Left lobe of liver (tissue), 2 donors: ENCODE measurements around the gene SULF2. TPM values are rescaled to one million over a fixed set of nuclear protein-coding genes. Genes with fewer than 3 reads are reported as not detected.
"Not testable (repeated sequence)": the region's sequence is repeated elsewhere in the genome, so short reads cannot be mapped to it uniquely, and the experiment has no call there.

Experiments used
- ATAC-seq: fragments of 200-7000 bp; cut with Tn5 transposase; one replicate; pipeline ENCODE4 v1.9.1; 2020; ENCODE audit warnings: mild to moderate bottlenecking, moderate library complexity
- DNase-seq: peaks from one replicate; pipeline ENCODE4 v3.0.0-alpha.2; 2020; ENCODE audit warnings: low spot score
- total RNA-seq: library from RNA; stranded (reverse); gene quantifications from one replicate; pipeline ENCODE4 v1.2.1, GENCODE V29; 2021
- donor health status: DM: no; HTN: no; CAD: no; lungs with moderate emphysema.
- donor health status: DM: no; HTN: yes; CAD: no.

The SULF2 gene
- total RNA-seq, 1 donor from 2014 or later: 110 TPM

DNA sequence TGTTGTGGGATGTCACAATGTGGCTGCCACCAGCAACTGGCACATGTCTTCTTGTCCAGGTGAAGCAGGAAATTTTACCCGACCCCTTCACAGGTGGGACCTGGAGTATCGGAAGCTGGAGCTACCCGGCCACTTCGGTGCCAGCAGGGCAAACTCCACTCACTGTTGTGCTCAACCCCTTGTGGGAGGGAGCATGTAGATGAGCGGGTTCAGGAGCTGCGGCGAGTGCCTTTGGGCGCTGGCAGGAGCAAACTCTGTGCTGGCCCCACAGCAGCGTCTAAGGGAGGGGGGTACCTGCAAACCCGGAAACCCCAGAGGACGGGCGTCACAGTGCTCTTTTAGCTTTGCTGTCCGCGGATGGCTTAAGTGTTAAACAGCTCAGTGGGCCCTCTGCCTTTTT is 20.7 kb upstream of the SULF2 start:
- ATAC-seq (peak; percentile 74), DNase-seq (no peak)

DNA sequence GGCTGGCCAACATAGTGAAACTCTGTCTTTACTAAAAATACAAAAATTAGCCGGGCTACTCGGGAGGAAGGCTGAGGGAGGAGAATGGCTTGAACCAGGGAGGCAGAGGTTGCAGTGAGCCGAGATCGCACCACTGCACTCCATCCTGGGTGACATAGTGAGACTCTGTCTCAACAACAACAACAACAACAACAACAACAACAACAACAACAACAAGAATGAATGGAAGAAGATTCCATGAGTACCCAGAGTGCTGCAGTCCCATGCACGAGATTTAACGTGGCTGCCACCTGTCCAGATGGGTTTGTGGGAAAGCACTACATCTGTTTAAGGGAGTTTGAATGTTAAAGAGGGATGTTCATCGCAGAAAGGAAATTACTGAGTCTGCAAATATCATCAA is 19.7 kb upstream of the SULF2 start:
- DNase-seq, ATAC-seq: not testable (repeated sequence)

DNA sequence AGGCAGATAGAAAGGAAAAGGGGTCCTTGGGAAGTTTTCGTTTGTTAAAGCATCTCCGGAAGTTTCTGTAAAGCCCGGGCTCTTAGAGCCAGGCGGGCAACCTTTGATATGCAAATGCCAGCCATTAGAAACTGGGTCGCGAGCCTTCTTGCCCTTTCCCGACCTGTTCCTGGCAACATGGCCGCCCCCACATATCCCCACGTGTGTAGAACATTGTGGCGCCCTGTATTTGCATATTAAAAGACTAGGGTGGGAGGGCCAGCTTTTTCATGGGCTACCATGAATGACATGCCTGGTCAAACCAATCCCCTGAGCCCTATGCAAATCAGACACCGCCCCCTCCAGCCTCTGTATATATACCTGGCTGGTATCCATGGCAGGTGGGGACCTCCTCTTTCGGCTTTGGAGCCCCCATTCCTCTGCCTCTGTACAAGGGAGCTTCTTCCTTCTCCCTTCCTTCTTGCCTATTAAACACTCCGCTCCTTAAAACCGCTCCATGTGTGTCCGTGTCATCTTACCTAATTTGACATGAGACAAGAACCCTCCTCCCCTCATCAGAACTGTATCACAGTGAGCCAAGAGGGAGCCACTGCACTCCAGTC is 19.0 kb upstream of the SULF2 start:
- not testable (repeated sequence) for DNase-seq, ATAC-seq

DNA sequence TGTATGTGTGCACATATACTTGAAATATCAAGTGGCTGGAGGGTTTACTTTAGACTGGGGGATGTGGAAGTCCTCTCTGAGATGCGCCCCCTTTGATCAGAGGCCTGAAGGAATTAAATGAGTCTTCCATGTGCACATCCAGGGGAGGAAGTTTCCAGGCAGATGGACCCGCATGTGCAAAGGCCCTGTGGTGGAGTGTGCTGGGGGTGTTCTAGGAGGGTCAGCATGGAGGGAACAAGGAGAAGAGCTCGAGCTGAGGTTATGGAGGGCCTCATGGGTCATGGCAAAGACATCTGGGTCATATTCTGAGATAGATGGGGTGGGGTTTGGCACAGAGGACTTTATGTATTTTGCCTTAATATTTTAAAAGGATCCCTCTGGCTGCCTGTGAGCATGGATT is 17.7 kb upstream of the SULF2 start:
- no peak for DNase-seq
- ATAC-seq: no peak

DNA sequence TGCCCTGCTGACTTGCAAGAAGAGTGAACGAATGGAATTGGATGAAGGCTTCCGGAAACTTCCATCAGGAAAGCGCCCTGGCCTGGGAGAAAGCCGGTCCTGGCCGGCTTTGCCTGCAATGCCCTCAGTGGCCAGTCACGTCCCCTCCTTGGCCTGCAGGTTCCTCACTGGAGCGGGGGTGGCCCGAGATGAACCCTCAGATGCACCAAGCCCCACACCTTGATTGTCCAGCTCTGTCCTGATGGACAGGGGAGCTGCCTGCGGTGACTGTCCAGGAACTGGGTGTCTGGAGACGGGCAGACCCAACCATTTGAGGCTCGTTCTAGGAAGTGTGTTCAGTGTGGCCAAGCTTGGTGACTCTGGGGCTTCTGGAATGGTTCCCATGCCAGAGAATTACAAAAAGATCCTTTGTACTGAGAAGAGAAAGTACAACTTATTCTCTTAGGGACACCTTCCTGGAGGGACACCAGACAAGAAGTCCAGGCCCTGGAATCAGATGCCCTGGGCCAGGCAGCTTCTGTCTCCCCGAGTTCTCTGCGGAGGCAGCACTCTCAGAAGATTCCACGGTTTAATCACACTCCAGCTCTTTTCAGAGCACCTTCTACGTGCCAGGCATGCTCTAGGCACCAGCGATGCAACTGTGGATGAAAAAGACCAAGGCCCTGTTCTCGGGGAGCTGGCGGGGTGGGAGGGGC is 17.1 kb upstream of the SULF2 start:
- DNase-seq (no peak), ATAC-seq (no peak)

DNA sequence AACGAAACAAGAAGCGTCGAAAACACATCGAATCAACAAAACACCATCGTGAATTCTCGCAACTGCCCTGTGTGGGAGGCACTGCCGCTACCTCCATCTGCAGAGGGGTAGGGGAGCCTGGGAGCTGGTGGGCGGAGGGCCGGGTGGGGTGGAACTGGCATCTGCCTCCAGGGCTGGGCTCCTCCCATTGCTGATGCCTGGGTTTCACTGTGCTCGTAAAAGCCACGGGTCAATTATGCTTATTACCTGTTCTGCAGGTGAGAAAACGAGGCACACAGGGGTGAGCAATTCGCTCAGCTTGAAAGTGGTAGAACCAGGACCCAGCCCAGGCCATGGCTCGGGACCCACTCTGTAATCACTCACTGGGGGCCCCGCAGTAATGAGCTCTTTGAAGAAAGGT is 16.5 kb upstream of the SULF2 start:
- DNase-seq (no peak), ATAC-seq (no peak)

DNA sequence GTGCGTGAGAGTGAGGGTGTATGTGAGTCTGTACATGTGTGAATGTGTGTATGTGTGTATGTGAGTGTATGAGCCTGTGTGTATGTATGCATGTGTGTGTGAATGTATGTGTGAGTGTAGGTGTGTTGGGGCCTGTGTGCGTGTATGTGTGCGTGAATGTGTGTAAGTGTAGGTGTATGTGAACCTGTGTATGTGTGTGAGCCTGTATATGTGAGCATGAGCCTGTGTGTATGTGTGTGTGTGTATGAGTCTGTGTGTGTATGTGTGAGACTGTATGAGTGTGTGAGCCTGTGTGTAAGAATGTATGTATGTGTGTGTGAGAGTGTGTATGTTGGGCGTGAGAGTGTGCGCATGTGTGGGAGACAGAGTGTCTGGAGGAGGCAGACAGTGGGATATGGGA is 15.8 kb upstream of the SULF2 start:
- ATAC-seq (no peak), DNase-seq (no peak)

DNA sequence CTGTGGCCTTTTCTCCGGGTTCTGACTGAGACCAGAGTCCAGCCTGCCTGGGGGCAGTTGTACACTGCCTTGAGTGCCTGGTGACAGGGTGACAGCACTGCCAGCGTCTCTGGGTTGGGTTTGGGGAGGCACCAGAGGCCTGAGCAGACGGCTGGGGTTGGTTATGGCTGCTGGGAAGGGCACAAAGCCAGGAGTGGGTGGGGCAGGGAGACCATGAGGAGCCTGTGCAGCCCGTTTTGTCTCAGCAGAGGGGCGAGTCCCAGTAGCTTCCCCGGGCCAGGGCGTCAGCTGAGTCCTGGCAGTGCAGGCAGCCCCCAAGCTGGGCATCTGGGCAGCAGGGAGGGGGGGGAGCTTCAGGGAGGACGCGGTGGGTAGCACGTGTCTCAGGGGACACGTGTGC is 15.3 kb upstream of the SULF2 start:
- no peak for ATAC-seq
- DNase-seq: no peak

DNA sequence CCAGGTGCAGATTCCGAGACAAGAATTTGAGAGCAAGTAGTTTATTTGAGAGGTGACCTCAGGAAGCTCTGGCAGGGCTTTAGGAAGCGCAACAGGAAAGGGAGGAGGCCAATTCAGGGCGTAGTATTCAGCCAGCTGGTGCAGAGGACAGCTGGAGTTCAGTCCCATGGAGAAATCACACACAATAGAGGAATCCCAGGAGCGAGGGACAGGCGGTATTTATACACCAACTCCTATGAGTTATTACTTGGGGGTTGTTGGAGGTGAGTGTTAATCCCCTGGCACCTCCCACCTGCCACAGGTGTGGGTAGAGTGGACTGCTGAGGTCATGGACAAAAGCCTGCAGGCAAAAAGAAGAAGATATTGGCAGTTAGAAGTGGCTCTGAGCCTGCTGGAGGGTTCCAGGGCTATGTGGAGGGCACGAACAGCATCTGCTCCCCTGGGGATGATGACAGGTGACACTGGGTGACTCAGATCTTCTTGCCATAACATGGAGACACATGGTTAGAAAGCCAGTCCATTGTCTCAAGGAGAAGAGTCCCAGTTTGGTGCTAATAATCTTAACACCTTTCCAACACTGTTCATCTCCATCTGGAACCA is 13.9 kb upstream of the SULF2 start:
- DNase-seq: no peak
- ATAC-seq: peak; percentile 37

DNA sequence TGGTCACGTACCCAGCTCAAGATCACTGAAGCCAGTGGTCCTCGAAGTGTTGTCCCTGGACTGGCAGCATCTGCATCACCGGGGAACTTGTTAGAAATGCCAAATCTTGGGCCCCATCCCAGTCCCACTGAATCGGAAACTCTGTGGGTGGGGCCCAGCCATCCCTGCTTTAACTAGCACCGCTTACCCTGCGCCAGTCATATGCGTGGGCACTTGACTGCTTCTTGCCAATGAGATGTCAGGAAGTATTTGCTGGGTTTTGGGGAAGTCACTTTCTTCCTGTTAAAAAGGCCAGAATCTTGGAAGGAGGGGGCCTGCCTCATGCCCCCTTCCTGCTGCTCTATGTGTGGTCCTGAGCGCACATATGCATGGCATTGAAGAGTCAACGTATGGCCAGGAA is 11.7 kb upstream of the SULF2 start:
- DNase-seq (no peak), ATAC-seq (no peak)

DNA sequence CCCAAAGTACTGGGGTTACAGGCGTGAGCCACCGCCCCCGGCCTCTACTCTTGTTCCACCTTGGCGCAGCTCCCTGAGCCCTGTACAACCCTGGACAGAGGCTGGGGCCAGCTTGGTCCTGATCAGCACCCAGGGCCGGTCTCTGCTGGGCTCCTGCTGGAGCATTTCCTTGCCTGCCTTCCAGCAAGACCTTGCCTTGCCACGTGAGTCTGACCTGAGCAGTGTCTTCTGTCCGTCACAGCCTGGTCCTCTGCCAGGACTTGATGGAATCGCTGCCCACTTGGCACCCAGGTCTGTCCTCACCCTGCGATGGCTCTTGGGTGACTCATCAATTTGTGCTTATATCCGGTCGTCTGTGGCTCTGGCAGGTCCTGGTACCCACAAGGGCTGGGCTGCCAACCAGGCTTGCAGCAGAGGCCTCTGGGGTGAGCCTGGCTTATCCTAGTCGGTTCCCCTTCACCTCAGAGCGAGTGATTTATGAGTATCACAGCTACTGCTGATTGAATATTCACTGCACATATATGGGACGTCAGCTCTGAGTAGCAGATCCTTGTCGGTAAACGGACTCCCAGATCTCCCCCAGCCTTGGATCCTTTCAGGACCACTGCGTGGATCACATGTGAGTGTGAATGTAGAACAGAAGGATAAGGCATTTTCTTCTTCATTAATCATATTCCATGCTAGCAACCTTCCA is 10.1 kb upstream of the SULF2 start:
- DNase-seq (peak; percentile 72), ATAC-seq (peak; percentile 77)

DNA sequence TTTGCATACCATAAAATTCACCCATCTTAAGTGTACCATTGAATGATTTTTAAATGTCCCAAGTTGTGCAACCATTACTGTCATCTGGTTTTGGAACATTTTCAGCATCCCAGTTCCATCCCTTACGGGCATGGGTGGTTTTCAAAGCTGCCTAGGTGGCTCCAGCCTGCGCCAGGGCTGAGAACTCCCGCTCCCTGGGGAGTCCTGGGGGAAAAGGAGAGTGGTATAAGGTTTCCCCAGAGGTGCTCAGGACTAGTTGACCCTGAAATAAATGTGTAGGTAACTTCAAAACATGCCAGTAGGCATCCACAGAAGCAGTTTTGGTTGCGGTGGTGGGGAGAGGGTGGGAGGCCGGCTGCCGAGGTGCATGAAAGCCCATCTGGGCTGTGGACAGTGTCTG is 9.0 kb upstream of the SULF2 start:
- not testable (repeated sequence) for DNase-seq, ATAC-seq

DNA sequence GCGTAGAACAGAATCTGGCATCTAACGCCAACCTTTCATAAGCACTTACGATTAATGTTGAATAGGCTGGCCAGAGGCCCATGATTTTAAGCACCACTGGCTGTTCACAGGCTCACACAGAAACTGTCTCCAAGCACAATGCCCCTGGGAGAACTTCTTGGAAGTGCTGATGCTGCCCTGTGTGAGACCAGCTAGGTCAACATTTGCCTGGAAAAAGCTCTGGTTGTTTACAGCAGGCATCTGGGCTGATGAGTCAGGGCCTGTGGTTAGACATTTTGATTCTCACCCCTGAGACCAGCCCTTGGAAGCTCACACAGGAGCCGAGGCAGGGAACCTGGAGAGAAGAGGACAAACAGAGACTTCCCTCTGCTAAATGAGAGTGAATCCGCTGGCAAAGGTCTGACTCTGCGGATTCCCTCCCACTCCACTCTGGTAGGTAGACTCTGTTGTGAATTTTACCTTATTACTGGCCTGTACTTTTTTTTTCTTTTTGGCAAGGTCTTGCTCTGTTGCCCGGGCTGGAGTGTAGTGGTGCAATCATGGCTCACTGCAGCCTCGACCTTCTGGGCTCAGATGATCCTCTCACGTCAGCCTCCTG is 6.8 kb upstream of the SULF2 start:
- DNase-seq (no peak), ATAC-seq (no peak)

DNA sequence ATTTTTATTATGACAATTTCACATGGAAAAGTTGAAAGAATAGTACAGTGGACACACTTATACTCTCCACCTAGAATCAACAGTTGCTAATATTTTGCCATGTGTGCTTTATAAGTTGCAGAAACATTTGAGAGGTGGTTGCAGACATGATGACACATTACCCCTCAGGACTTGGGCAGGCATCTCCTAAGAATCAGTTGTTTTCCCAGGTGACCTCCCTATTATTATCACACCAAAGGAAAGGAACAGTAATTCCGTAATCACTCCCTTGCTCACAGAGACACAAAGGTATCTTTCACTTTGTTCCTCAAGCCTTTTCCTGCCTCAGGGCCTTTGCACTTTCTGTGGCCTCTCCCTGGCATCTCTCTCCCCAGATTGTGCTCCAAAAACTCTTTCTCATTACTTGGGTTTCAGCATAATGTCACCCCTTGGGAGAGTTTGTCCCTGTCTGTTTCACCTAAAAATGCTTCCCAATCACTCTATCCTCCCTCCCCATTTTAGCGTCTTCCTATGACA is 5.9 kb upstream of the SULF2 start:
- ATAC-seq (no peak), DNase-seq (no peak)

DNA sequence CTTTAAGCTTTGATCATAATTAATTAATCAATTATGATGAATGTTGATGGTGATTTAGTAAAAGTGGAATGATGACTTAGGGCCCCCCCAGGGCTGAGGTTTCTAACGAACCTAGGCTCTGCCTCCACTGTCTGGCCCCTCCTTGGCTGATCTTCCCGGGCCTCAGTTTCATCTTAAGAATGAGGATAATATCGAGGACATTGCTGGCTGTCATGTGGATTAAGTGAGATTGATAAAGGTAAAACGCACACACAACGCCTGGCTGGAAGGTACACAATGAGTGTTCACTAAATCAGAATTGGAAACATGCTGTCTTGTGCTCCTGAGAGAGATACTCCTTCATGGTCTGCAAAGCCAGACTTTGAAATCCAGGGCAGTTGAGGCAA is 5.3 kb upstream of the SULF2 start:
- ATAC-seq: no peak
- DNase-seq: no peak

DNA sequence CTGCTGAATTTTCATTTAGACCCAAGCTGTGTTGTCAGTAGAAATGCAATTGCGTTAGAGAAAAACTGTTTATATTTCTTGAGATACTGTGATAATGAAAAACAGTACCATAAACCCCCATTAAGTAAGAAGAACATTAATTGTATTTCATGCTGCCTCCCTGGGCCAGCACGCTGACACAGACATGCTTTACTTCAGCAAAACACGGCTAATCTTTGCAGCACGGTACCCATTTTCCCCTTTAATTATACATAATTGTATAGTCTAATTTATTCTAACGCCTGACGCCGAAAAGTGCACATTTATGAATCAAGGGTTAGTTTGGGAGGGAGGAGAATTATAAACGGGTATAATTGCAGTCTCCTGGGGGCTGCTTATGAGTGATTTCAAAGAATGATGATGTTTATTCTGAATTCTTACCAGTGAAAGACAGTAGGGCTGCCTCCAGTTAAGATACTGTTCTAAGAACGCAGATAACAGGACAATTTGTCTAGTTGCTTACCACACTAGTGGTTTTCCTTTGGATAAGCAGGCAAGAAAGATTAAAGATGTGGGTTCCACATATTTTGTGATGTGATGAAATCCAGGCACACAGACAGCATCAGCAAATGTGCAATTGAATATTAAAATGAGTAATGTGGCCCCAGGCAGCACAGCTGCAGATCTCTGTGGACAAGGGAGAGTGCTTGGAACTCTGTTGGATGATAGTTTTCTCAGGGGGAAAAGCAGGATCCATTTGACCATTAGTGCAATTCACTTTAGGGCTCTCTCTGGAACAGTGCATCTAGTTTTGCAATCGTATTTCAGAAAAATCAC is 4.7 kb upstream of the SULF2 start:
- ATAC-seq: no peak
- DNase-seq: no peak

DNA sequence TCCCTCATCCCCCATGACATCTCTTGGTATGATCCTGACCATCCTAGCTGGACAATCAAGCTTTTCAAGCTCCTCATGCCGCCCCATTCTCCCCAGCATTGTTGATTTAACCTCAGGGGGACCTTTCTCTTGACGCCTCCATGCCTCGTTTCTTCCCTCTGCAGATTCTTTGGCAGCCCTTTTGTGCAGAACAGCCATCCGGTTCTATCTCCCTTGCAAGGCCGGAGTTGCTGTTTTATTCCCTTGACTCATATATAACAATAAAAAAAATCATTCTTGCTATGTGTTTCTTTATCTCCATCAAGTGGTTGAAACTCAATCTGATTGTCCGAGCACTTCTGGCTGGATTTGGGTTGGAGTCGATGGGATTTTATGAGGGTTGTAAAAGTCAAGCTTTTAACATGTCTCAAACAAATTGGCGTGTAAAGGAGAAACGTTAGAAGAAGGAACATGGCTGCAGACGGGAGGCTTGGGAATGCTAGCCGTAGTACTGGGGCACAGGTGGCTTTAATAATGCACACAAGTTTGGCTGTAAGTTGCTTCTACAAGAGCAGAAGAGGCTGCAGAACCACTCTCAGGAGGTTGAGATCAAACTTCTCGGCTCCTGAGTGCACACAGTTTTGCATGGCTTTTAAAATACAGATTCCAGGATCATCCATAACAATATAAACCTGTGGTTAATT is 3.9 kb upstream of the SULF2 start:
- ATAC-seq (no peak), DNase-seq (no peak)

DNA sequence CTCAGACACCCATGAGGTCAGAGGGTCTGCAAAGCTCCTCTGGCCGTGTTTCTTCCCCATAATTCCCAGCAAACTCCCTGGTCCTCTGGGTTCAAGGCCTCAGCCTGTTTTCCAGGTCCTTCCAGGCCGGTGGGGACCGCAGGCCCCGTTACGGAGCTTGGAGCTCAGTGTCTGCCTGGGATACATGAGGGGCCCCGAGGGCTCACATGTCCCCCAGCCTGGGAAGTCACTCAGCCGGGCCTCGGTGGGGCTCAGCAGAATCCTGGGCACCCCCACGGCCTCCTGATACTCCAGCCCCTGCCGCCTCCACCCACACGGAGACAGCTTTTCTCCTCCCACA is 3.4 kb upstream of the SULF2 start:
- ATAC-seq: no peak
- DNase-seq: no peak

DNA sequence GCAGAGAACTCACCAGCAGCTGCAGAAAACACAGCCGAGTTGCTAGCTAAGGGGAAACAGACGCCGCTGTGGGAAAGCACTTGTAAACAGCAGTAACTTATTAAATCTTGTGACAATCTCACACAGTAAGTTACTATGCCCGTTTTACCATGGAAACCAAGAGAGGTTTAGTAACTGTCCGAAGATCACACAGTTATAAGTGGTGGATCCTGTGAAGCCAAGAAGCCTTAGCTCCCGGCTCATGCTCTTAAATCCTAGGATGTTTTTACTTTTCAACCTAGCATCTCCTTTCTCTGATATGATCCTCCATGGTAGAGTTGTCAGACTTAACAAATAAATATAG is 1.5 kb upstream of the SULF2 start:
- ATAC-seq: no peak

More for the DNA sequence above, 1.5 kb upstream of the SULF2 start:
- no peak for DNase-seq
